HK-2 (cell line): ENCODE results near the gene C19orf81.
"Not testable (repeated sequence)": the region's sequence is repeated elsewhere in the genome, so short reads cannot be mapped to it uniquely, and the experiment has no call there.

Experiments used
- DNase-seq: peaks from one replicate; pipeline ENCODE4 v3.0.0-alpha.2; 2018; ENCODE audit not compliant: unreplicated experiment

C19orf81 gene

GRCh38 chr19:50649433-50650391 lies at the start of gene C19orf81:
TSS of gene C19orf81 (plus strand) at chr19:50649445. CDS start at chr19:50649445, 0 bp downstream.
- DNase-seq, result no peak

- DNase-seq, result no peak
These were observed 47.7 kb upstream of the C19orf81 start for GRCh38 chr19:50601407-50602088.

DNA sequence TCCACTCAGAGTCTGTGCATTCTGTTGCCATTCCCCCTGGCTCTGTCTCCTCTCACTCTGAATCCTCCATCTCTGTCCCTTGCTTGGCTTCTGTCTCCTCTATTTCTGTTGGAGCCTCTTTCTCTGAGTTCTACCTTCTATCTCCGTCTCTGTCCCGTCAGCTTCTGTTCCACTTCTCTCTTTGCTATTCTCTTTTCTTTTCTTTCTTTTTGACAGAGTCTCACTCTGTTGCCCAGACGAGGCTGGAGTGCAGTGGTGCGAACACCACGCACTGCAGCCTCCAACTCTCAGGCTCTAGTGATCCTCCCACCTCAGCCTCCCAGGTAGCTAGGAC lies 47.2 kb upstream of the C19orf81 start:
- no peak for DNase-seq

DNA sequence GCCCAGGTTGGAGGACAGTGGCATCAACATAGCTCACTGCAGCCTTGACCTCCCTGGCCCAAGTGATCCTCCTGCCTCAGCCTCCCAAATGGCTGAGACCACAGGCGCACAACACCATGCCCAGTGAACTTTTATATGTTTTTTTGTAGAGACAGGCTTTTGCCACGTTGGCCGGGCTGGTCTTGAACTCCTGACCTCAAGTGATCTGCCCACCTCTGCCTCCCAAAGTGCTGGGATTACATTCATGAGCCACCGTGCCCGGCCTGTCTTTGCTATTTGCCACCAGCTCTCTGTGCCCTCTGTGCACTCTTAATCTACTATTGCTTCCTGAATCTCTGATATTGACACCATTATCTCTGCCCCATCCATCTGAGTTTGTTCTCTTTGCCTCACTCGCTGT lies 46.7 kb upstream of the C19orf81 start:
- no peak for DNase-seq

GRCh38 chr19:50602935-50603334 lies 46.3 kb upstream of the C19orf81 start:
- DNase-seq, result no peak

DNA sequence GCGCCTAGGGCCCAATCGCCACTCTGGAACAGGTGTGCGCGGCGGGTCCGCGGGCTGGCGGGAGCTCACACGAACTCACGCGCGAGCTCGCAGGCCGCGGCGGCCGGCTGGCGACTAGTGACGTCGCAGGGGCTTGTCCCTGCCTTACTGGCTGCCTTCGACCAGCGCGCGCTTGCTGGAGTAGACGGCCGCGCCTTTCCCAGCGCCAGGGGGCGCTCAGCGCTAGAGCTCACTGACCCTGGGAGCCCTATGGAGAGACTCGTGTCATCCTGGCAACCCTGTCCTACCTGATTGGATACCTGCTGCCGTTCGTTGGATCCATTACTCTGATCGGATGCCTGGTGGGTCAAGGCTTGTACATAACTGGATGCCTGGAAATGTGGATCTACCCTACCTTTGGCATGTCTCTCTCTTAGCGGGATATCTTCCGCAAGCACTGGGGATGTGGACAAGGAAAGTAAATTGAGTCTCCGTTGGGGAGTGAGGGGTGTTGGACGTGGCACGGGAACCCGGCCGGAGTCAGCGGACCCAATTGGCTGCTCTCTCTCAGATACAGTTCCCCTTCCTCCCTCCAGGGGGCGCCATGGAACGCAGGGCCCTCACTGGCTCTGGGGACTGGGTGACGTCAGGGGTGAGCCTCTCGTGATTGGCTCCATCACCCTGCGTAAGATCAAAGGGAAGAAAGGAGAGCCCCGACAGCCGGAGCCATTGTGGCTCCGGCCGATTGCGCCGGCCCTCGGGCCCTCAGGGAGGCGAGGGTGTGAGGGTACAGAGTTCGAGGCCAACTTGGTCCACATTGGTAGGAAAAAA lies 44.8 kb upstream of the C19orf81 start:
- DNase-seq, result not testable (repeated sequence)

DNA sequence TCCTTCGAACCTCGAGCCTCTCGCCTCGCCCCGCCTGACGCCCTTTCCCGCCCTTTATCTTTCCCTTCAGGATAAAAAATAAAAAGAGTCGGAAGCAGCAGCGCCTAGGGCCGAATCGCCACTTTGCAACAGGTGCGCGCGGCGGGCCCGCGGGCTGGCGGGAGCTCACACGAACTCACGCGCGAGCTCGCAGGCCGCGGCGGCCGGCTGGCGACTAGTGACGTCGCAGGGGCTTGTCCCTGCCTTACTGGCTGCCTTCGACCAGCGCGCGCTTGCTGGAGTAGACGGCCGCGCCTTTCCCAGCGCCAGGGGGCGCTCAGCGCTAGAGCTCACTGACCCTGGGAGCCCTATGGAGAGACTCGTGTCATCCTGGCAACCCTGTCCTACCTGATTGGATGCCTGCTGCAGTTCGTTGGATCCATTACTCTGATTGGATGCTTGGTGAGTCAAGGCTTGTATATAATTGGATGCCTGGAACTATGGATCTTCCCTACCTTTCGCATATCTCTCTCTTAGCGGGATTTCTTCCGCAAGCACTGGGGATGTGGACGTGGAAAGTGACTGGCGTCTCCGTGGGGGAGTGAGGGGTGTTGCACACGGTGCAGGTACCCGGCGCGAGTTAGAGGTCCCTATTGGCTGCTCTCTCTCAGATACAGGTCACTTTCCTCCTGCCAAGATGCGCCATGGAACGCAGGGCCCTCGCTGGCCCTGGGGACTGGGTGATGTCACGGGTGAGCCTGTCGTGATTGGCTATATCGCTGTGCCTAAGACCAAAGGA lies 43.0 kb upstream of the C19orf81 start:
- DNase-seq, result not testable (repeated sequence)

DNA sequence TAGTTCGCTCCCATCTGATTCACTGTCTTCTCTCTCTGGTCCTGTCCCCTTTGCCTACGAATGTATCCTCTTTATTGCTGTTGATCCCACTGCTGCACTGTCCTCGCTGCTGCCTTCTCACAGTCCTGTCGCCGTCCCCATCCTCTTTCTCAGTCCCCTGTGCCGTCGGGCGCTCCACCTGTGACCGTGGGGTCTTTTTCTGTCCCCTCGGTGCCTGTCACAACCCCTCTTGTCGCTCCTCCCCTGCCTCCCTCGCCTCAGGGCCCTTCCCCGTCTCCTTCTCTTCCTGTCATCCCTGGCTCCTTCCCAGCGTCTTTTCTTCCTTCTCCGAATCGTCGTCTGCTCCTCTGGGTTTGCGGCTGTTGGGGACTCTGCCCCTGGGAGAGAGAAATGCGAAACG lies 41.9 kb upstream of the C19orf81 start:
- no peak for DNase-seq

DNA sequence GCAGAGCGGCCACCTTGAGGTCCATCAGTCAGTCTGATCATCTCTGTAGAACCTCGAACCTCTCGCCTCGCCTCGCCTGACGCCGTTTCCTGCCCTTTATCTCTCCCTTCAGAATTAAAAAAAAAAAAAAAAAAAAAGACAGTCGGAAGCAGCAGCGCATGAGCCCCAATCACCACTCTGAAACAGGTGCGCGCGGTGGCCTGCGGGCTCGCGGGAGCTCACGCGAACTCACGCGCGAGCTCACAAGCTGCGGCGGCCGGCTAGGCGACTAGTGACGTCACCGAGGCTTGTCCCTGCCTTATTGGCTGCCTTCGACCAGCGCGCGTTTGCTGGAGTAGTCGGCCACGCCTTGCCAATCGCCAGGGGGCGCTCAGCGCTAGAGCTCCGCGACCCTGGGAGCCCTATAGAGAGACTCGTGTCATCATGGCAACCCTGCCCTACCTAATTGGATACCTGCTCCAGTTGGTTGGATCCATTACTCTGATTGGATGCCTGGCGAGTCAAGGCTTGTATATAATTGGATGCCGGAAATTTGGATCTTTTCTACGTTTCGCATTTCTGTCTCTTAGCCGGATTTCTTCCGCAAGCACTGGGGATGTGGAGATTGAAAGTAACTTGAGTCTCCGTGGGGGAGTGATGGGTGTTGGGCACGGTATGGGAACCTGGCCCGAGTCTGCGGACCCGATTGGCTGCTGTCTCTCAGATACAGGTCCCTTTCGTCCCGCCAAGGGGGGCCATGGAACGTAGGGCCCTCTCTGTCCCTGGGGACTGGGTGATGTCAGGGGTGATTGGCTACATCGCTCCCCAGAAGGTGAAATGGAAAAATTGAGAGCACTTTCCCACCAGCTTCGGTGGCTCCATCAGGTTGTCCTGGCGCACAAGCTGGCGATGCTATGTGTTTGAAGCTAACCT lies 41.1 kb upstream of the C19orf81 start:
- DNase-seq, result peak; percentile 61

- not testable (repeated sequence) for DNase-seq
These were observed 36.5 kb upstream of the C19orf81 start for GRCh38 chr19:50612504-50613404.

DNA sequence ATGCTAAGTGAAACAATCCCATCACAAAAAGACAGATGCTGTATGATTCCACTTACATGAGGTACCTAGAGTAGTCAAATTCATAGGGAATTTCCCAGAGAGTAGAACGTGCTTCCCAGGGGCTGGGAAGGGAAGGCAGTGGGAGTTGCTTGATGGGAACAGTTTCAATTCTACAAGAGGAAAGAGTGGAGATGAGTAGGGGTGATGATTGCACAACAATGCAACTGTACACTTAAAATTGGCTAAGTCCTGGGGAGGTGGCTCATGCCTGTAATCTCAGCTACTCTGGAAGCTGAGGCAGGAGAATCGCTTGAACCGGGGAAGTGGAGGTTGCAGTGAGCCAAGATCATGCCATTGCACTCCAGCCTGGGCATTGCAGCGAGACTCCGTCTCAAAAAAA lies 30.9 kb upstream of the C19orf81 start:
- not testable (repeated sequence) for DNase-seq

GRCh38 chr19:50619184-50619583 lies 30.1 kb upstream of the C19orf81 start:
- not testable (repeated sequence) for DNase-seq

DNA sequence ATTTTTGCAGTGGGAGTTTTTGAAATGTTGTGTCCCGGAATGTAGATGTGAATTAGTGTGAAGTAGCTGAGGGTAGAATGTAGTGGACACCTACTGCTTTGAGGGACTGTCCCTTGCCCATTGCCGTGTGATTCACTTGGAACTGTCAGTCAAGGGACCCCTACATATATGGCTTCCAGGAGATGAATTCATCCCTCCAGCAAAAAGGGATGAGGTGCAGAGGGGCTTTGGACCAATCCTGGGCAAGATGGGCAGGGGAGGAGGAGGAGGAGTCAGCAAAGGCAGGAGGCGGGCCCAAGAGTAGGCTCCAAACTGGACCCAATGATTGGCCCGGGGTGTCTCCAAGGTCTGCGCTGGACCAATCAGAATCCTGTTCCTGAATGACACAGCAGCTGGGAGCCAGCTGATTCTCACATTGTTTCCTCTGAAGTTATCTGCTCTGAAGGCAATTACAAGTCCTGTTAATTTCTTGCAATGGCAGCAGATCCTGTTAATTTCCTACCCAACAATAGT lies 28.8 kb upstream of the C19orf81 start:
- not testable (repeated sequence) for DNase-seq

DNA sequence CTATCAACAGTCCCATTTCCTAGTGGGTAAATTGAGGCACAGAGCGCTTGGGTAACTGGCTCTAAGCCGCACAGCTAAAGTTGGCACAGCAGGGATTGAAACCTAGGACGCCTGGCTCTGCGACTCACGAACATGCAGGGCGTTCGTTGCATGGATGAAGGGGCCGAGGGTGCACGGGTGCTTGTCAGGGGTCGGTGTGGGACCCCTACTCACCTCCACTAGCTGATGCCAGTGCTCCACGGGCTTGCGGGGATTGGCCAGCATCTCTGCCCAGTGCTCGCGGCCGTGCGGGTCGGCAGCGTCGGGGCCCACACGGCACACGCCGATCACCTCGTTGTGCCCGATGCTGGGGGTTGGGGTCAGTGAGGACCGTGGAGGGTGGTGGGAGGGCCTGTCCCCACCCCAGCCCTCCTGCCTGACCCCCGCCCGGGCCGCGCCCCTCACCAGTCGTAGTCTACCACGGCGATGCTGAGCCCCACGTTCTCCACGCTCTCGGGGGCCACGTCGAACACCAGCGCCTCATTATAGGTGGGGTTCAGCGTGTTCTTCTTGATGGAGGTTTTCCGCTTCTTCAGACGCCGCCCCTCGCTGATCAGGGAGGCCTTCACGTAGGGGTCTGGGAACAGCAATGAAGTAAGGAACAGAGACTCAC lies 24.2 kb upstream of the C19orf81 start:
- no peak for DNase-seq

GRCh38 chr19:50626011-50626410 lies 23.2 kb upstream of the C19orf81 start:
- no peak for DNase-seq

GRCh38 chr19:50626795-50627194 lies 22.4 kb upstream of the C19orf81 start:
- no peak for DNase-seq

- DNase-seq, result no peak
These were observed 21.1 kb upstream of the C19orf81 start for GRCh38 chr19:50628146-50628545.

- DNase-seq, result no peak
These were observed 20.7 kb upstream of the C19orf81 start for GRCh38 chr19:50628551-50628950.
